CD4-positive, alpha-beta T cell (primary cell): Measurements from ENCODE around the gene PPT1. TPM values are rescaled to one million over a fixed set of nuclear protein-coding genes. Genes with fewer than 3 reads are reported as not detected.

Experiments used
- ATAC-seq: fragments of 200-7000 bp; cut with Tn5 transposase; one replicate; pipeline ENCODE4 v1.10.0; 2022; ENCODE audit warnings: mild to moderate bottlenecking; ENCODE audit not compliant: poor library complexity
- CTCF ChIA-PET: fragments of 350-600 bp; sonication (Branson Sonifier 250); formaldehyde crosslinking; loops from one replicate; lab custom pipeline; 2021; ENCODE audit warnings: antibody characterized with exemption, inconsistent platforms; lab: Charles Lee
- POLR2A ChIA-PET: fragments of 350-600 bp; sonication (Branson Sonifier 250); formaldehyde crosslinking; loops from one replicate; lab custom pipeline; 2021; ENCODE audit warnings: antibody characterized with exemption, inconsistent platforms; lab: Charles Lee
- DNase-seq, 14 experiments: peaks; one replicate each; pipeline ENCODE4 v3.0.0-alpha.2; 2013 to 2020; ENCODE audit warnings: mixed read lengths in 2 of 14
- H3K27ac ChIP-seq, 2 donors: one replicate each; pipeline versions ENCODE4 v1.5.1 to v1.7.0; 2013; ENCODE audit warnings: low read length in 2 of 2, low read depth in 1 of 2, mild to moderate bottlenecking in 1 of 2
- H3K27me3 ChIP-seq, 2 experiments: 1 replicate in 1 of 2; 2 replicates in 1 of 2; pipeline versions ENCODE4 v1.6.1 to v1.7.0; 2013; ENCODE audit warnings: low read length in 2 of 2, control low read depth in 1 of 2, mild to moderate bottlenecking in 1 of 2, moderate library complexity in 1 of 2; ENCODE audit not compliant: insufficient read depth in 2 of 2, control insufficient read depth in 1 of 2
- H3K36me3 ChIP-seq: one replicate; pipeline ENCODE4 v1.6.1; 2013; ENCODE audit warnings: low read length, control low read depth; ENCODE audit not compliant: insufficient read depth
- H3K4me1 ChIP-seq: one replicate; pipeline ENCODE4 v1.6.1; 2013; ENCODE audit warnings: low read length, control low read depth; ENCODE audit not compliant: insufficient read depth
- H3K4me3 ChIP-seq: one replicate; pipeline ENCODE4 v1.5.1; 2013; ENCODE audit warnings: mild to moderate bottlenecking, low read length, moderate library complexity
- H3K9me3 ChIP-seq, 2 experiments: 1 replicate in 1 of 2; 2 replicates in 1 of 2; pipeline versions ENCODE4 v1.6.1 to v1.7.0; 2013; ENCODE audit warnings: low read length in 2 of 2, mild to moderate bottlenecking in 2 of 2, control low read depth in 1 of 2, moderate library complexity in 1 of 2; ENCODE audit not compliant: control insufficient read depth in 1 of 2, insufficient read depth in 1 of 2
- H3K27ac Mint-ChIP-seq: one replicate; pipeline ENCODE4 v1.8.0; 2020; ENCODE audit warnings: mixed read lengths
- H3K27me3 Mint-ChIP-seq: one replicate; pipeline ENCODE4 v1.8.0; 2021; ENCODE audit warnings: mixed read lengths
- H3K36me3 Mint-ChIP-seq: one replicate; pipeline ENCODE4 v1.8.0; 2021; ENCODE audit warnings: low read depth, mixed read lengths
- H3K4me1 Mint-ChIP-seq: one replicate; pipeline ENCODE4 v1.8.0; 2021; ENCODE audit warnings: low read depth, mixed read lengths
- H3K4me3 Mint-ChIP-seq: one replicate; pipeline ENCODE4 v1.8.0; 2020; ENCODE audit warnings: mild to moderate bottlenecking, mixed read lengths
- H3K9me3 Mint-ChIP-seq: one replicate; pipeline ENCODE4 v1.8.0; 2020; ENCODE audit warnings: mixed read lengths
- CTCF ChIP-seq: fragments of 200-600 bp; IDR thresholded peaks from one replicate; pipeline ENCODE4 v1.8.0; 2022; ENCODE audit warnings: antibody characterized with exemption, mild to moderate bottlenecking
- intact Hi-C, 2 experiments: fragments of 100-400 bp; cut with DNase I in 1 of 2; cut with micrococcal nuclease in 1 of 2; formaldehyde crosslinking; loops; one replicate each; pipeline versions ENCODE4 v1.15.1 to v1.9.0; 2023 to 2025; cut with DNase I, micrococcal nuclease
- total RNA-seq, 174 experiments: library from RNA in 2 of 174; stranded (reverse) in 2 of 174; gene quantifications; one replicate each; pipeline ENCODE4 v1.2.3 and lab custom pipeline; 2021 to 2026

PPT1 gene
- total RNA-seq, 2 experiments from 2014 or later = 31.9 to 34.5 TPM

GRCh38 chr1:40059338-40059959 lies 37.6 kb downstream of the PPT1 start:
- CTCF ChIA-PET = interaction anchor here (1.1 to 1.4 kb wide), 4 partner anchors 10 to 27 kb away, joined by 3 to 7 read pairs (median 3); no protein-coding TSS in a partner anchor
- H3K4me3 ChIP-seq = peak overlapping the region; percentile 30
- no peaks in the 10 kb centered on the region for H3K27me3 Mint-ChIP-seq
- DNase-seq (peak in 3 of 14 experiments; percentile 47 to 80 (median 64)), ATAC-seq (peak; percentile 83)
- peak overlapping the region; percentile 95 for H3K27ac Mint-ChIP-seq
- intact Hi-C loops = loop anchor here (2.0 to 5.0 kb wide), 2 partner anchors 19 to 198 kb away; partner anchors contain the start of genes CAP1 (in 1 of the 2) and ZMPSTE24 (in 1 of the 2)
- peaks cover 78% of the 10 kb centered on the region for H3K36me3 ChIP-seq
- peak overlapping the region; percentile 59 to 62 for H3K27ac ChIP-seq
- peaks cover 85% of the 10 kb centered on the region for H3K36me3 Mint-ChIP-seq
- peak; percentile 2 for TF ChIP-seq CTCF
- peaks cover 96% of the 10 kb centered on the region for H3K4me1 Mint-ChIP-seq
- POLR2A ChIA-PET = interaction anchor here (0.6 to 6.3 kb wide), 13 partner anchors 8 to 920 kb away, joined by 3 to 56 read pairs (median 3); partner anchors contain the start of genes CAP1 and CTPS1
- H3K27me3 ChIP-seq = no peaks in the 10 kb centered on the region
- no peaks in the 10 kb centered on the region for H3K9me3 ChIP-seq
- H3K4me1 ChIP-seq = peaks cover 74% of the 10 kb centered on the region
- peak overlapping the region; percentile 88 for H3K4me3 Mint-ChIP-seq
- H3K9me3 Mint-ChIP-seq = no peaks in the 10 kb centered on the region

- CTCF ChIA-PET = interaction anchor here (1.4 kb wide), 1 partner anchor 24 kb away, joined by 3 read pairs; no protein-coding TSS in a partner anchor
- DNase-seq (no peak), ATAC-seq (no peak)
- peak; percentile 22 for TF ChIP-seq CTCF
- H3K27ac ChIP-seq = peak overlapping the region; percentile 59 to 62
- no peaks in the 10 kb centered on the region for H3K27me3 Mint-ChIP-seq
- H3K27ac Mint-ChIP-seq = peak overlapping the region; percentile 95
- intact Hi-C loops = loop anchor here (2.0 to 5.0 kb wide), 2 partner anchors 18 to 199 kb away; partner anchors contain the start of genes CAP1 (in 1 of the 2) and ZMPSTE24 (in 1 of the 2)
- H3K4me1 Mint-ChIP-seq = peaks cover 96% of the 10 kb centered on the region
- peak overlapping the region; percentile 88 for H3K4me3 Mint-ChIP-seq
- no peaks in the 10 kb centered on the region for H3K27me3 ChIP-seq
- H3K36me3 Mint-ChIP-seq = peaks cover 85% of the 10 kb centered on the region
- peaks cover 72% of the 10 kb centered on the region for H3K36me3 ChIP-seq
- peak overlapping the region; percentile 30 for H3K4me3 ChIP-seq
- H3K4me1 ChIP-seq = peaks cover 73% of the 10 kb centered on the region
- H3K9me3 ChIP-seq = no peaks in the 10 kb centered on the region
- H3K9me3 Mint-ChIP-seq = no peaks in the 10 kb centered on the region
- POLR2A ChIA-PET = interaction anchor here (1.1 to 6.3 kb wide), 6 partner anchors 9 to 18 kb away, joined by 3 to 56 read pairs (median 4); partner anchors contain the start of gene CAP1
Measured at GRCh38 chr1:40058453-40059337, 38.4 kb downstream of the PPT1 start.

GRCh38 chr1:40058097-40058452 lies 39.0 kb downstream of the PPT1 start:
- Histone ChIP-seq H3K36me3 (peaks cover 66% of the 10 kb centered on the region), H3K27me3 (no peaks in the 10 kb centered on the region), H3K4me1 (peaks cover 73% of the 10 kb centered on the region), H3K9me3 (no peaks in the 10 kb centered on the region), H3K27ac (peak overlapping the region; percentile 59 to 62), H3K4me3 (no peak overlapping the region)
- DNase-seq = no peak
- Mint-ChIP-seq H3K4me3 (peak overlapping the region; percentile 62), H3K36me3 (peaks cover 83% of the 10 kb centered on the region), H3K4me1 (peaks cover 97% of the 10 kb centered on the region), H3K27ac (peak overlapping the region; percentile 95), H3K9me3 (no peaks in the 10 kb centered on the region), H3K27me3 (no peaks in the 10 kb centered on the region)
- ChIA-PET POLR2A (interaction anchor here (1.0 to 6.3 kb wide), 5 partner anchors 11 to 18 kb away, joined by 3 to 56 read pairs (median 6); partner anchors contain the start of gene CAP1), CTCF (interaction anchor here (0.9 to 1.4 kb wide), 2 partner anchors 11 to 23 kb away, joined by 3 read pairs; no protein-coding TSS in a partner anchor)
- ATAC-seq = no peak
- intact Hi-C loops = loop anchor here (2.0 to 5.0 kb wide), 2 partner anchors 17 to 199 kb away; partner anchors contain the start of genes CAP1 (in 1 of the 2) and ZMPSTE24 (in 1 of the 2)
- no peak for TF ChIP-seq CTCF
